T-helper 1 cell (primary cell): ENCODE measurements around the gene EXOC4.
"Not testable (repeated sequence)": the region's sequence is repeated elsewhere in the genome, so short reads cannot be mapped to it uniquely, and the experiment has no call there.

Experiments
- DNase-seq, 5 donors: peaks; one replicate each; pipeline ENCODE4 v3.0.0-alpha.2; 2012 to 2020

The EXOC4 gene

DNA sequence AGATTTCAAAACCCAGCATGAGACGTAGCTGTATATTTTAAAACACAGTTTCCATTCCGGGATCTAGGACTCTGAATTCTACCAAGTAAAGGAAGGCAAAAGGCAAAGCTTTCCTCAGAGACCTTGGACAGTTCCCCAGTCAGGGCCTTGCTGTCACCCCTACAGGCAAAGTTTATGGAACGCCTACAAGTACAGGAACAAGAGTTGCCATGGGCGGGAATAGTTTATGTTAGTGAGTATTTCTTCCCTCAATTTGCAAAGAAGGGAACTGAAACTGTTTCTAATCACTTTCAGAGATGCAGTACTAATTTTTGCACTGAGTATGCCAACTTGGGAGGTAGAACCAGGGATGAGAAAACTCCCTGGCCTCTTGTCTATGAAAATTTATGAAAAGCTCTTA lies 806.1 kb downstream of the EXOC4 start:
- no peak for DNase-seq

DNA sequence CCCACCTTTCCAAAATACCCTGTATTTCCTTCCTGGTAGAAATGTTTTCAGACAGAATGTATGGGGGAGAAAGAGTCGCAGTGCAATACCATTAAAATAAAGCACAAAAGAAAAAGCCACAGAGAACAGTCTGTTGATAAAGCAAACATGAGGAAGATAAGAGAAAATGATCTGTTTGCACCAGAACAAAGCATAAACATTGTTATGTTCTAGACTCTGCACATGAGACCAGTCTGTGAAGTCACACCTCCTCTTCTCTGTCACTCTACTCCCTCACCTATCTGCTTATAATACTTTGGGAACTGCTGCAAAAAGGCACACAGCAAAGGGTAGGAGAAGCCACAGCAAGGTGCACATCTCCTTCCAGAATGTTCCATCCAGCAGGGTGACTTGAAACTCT lies 807.0 kb downstream of the EXOC4 start:
- no peak for DNase-seq

DNA sequence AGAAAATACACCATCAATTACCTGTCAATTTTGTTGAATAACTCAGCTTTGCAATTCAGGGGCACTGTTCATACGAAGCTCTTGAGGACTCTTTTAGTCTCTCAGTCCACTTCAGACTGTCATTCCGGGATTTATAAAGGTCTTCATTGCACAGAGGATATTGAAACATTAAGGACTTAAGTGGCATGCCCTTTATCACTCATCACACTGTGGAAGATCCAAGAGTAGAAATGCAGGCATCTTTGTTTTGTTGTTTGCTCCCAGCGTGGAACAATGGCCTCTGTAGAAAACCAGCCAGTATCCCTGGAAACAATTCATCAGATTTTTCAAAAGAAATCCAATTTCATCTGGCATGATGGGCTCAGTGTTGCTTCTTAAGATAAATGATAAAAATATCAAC lies 808.0 kb downstream of the EXOC4 start:
- DNase-seq = no peak

DNA sequence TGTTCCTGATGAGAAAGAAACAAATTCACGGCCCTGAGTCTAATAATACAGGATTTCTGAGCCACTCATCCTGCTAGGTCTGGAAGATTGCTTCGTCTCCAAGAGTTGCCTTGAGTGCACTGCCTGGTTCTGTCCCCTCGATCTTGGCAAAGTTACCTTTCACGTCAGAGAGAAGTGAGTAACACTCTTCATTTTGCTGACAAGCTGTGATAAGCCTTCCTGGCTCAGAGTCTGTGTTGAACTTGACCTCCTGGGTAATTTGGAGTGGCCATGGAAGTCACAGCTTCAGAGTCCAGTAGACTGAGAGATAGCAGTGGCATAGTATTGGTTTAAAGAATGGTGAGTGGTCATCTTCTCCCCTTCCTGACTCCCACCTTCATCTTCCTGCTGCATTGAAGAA lies 809.6 kb downstream of the EXOC4 start:
- DNase-seq = no peak

DNA sequence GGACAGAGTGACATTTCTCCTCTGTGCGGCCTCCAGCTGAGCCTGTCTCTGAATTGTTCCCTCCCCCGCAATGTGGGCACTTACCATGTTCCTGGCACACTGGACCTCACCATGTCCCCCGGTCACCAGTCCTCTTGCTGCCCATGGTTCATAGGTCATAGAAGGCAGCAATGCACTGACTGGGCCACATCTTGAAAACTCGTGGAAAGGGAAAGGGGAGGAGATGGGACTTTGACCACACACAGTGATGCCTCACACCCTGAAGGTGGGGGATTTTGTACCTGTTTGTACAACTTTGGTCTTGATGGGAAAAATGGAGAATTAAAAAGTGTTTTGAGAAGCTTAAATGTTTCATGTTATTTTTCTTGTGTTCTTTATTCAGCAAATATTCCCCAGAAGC lies 812.5 kb downstream of the EXOC4 start:
- no peak for DNase-seq

DNA sequence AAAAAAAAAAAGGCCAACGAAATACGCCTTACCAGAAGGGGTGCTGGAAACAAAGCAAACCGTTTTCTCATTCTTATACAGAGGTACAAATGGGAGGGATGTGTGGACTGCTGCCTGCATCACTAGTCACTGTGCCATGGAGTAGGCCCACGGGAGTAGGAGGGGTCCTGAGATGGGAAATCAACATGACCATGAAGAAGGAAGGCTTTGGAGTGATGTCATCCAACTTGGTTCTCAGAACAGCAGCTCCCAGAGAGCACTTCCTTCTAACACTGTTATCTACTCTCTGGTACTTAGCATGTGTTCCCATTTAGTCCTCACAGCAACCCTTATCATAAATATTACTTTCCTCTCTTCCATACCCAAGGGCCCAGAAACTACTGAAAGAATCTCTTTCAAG lies 814.3 kb downstream of the EXOC4 start:
- DNase-seq = no peak

DNA sequence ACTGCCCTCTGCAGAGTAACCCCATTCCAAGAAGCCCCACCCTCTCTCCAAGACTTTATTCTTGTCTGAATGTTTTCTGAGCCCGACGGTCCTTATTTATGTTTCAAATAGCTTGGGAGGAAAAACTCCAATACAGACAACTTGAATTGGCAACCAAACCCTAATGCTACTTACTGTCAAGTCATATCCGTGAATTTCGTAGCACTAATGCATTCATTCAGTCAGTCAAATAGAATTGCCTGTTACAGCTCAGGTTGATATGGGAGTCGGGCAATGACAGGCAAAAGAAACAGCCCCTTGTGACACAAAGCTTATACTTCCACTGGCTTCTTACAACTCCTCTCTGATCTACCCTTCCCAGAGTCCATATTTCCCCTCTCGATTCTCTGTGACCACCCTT lies 815.8 kb downstream of the EXOC4 start:
- no peak for DNase-seq

DNA sequence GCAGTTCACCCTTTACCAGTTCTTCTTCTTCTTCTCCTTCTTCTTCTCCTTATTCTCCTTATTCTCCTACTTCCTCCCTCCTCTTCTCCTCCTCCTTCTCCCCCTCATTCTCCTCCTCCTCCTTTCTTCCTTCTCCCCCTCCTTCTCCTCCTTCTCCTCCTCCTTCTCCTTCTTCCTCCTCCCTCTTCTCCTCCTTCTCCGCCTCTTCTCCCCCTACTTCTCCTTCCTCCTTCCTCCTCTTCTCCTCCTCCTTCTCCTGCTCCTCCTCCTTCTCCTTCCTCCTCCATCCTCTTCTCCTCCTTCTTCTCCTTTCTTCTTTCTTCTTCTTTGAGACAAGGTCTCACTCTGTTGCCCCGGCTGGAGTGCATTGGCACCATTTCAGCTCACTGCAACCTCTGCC lies 816.3 kb downstream of the EXOC4 start:
- DNase-seq = no peak

DNA sequence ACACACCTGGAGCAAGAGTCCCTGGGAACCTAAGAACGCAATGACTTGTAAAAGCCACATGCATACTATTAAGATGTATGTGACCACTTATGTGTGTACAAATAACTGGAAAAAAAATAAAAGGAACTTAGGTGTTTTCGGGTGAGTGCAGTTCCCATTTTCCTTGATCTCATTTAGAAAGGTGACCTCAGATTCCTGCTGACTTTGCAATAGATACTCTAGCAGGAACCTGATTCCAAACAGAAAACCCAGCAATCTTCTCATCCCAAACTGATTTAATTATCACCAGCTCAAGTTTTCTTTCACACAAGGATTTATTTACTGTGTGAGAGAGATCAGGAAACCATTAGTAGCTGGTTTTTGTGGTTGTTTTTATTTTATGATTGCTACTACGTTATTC lies 817.8 kb downstream of the EXOC4 start:
- no peak for DNase-seq

DNA sequence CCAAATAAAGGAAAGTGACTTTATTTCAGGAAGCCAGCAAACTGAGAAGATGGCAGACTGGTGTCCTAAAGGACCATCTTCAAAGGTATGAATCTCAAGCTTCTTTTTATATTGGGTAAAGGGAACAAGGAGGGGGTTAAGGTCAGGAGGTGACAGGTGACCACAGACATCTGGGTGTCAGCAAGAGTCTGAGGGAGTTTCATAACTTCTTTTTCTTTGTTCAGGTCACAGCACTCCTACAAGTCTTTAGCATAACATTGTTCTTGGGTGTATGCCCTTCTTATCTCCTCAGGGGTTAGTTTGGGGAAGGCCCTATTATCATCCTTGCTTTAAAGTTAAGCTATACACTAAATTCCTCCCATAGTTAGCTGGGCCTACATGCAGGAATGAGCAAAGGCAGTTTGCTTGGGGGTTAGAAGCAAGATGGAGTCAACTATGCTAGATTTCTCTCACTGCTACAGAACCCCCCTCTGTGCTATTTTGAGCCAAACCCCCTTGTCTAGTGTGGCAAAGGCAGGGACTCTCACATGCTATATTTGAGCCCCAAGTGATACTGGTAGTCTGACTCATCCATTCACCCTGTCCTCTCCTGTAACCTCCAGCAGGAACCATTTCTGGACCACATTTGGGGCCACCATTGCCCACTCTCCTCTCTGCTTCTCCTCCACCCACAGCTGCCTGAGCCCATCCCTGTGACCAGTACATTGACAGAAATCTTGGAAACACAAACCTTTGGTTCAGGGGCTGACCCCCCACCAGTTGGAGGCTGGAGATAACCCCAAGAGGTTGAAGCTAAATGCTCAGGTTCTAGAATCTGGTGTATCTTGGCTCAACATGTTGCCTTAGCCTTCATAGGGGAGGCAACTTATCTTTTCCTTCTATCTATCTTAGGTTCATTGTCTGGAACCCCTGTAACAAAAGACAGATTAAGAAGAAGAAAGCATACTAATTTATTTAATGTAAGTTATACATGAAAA lies 818.8 kb downstream of the EXOC4 start:
- DNase-seq = no peak

DNA sequence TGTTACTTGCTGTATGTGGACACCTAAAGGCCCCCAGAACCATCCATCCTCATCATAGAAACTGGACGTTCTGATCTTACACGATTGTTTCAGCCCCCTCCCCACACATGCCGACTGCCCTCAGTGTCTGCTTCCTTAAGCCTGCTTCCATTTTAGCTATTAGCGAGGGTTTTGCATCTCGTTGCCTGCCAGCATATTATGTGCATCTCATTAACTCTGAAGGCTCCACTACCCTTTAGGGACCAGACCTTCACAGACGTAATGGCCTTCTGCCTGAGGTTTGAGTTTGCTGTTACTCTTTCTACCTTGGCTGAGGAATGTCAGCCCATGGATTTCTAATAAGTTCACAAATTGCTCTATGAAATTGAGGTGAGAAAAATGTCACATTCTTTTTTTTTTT lies 820.4 kb downstream of the EXOC4 start:
- DNase-seq = no peak

DNA sequence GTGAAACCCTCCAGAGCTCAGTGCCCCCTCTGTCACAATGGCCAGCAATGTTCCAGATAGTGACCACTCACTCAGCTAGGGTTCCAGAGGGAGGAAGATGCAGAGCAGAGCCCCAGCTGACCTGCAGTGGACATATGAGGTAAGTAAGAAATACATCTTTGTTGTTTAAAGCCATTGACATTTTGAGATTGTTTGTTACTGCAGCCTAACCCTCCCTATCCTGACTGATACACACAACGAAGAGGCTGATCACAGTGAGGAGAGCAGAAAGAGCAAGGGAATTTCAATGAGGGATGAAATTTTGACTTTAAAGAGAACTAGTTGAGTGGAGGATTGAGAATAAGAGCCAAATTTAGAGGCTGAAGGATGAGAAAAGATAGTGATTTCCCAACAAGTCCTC lies 822.9 kb downstream of the EXOC4 start:
- DNase-seq = no peak

DNA sequence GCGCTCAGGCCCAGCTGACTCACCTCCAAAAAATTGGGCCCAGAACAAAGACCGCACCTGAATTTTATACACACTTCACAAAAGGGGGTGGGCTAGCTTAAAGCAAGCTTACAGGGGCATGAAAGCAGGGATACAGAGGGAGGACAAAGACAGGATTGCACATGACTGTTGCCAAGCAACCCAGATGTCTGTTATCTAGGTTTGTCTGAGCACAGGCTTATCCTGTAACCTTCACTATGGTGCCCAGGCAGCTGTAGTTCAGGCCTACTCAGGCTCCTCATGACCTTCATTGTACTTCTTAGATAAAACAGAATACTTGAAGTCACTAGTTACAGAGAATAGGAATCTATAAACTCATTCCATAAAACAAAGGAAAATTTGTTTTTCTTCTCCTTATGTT lies 824.7 kb downstream of the EXOC4 start:
- not testable (repeated sequence) for DNase-seq

DNA sequence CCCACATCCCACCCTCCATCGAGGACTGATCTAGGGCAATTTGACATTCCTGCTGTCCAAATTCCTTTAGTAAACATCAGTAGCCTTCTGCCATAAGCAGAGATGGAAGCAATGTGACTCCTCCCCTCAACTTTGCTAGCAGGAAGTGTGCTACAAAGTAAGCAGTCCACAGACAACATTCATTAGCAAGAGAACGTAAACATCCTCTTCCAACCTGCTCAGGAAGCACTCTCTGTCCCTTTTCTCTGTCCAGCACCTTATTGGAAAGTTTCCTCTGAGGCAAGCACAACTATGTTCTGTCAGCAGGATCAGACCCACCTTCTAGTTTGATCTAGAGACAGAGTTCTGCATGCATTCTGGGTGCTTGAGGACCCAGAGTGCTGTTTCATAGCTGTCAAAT lies 826.1 kb downstream of the EXOC4 start:
- no peak for DNase-seq

DNA sequence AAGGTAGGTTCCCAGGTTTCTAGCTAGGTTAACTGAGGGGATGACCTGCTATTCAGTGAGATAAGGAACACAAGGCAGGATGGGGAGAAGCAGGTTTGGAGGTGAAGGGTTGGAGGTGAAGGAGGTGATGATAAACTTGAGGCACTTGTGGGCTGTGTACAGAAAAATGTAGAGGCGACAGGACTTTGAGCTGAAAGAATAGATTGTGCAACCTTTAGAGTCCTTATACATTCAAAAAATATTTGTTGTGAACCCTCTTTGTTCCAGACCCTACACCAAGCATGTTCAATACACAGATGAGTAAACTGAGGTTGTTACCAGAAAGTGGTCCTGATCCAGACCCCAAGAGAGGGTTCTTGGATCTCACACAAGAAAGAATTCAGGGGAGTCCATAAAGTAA lies 828.8 kb downstream of the EXOC4 start:
- DNase-seq = no peak

DNA sequence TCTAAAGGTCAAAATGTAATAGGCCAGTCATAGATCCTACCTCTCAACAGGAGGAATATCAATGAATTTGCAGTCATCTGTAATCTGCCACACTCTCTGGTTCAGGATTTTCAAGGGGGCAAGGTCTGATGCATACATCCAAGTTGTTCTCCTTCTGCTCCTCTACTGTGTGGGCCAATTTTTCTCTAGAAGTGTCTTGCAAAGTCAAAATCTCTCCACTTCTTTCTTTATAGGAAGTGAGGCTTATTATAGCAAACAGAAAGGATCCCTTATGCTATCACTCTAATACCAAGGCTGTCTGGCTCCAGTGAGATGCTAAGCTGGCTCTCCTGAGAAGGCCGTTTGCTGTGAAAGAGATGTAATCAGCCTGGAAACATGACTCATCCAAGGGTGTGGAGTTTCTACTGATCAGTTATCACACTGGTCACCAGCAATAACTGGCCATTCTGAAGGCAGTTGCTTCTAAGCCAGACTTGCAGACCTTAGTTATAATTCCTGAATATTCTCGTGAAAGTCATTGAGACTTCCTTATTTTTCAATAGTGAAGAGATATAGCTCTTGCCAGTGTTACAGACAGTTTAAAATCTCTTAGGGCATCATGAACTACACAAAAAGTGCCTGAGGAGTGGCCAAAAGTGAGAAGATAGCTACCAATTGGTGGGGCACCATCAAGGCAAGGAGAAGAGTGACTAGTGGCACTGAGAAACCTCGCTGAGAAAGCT lies 831.0 kb downstream of the EXOC4 start:
- DNase-seq = no peak

DNA sequence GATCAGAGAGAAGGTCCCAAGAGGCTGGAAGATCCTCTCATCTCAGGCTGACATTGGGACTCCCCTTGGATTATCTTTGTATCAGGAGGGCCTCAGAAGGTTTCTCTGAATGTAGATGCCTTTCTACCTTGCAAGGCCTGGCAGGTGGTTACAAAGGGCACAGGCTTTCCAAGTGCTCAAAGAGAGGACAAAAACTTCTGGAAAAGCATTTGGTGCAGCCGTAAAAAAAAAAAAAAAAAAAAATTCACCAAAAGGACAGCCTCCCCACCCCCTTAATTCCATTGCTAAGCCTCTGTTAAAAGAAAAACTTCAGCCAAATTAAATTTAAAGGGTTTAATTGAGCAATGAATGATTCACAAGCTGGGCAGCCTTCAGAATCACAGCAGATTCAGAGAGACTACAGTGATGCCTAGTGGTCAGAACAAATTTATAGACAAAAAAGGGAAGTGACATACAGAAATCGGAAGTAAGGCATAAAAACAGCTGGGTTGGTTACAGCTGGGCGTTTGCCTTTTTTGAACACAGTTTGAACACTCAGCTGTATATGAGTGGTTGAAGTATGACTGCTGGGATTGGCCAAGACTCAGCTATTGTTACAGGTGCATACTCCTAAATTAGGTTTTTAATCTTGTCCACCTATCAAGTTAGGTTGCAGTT lies 831.7 kb downstream of the EXOC4 start:
- no peak for DNase-seq

DNA sequence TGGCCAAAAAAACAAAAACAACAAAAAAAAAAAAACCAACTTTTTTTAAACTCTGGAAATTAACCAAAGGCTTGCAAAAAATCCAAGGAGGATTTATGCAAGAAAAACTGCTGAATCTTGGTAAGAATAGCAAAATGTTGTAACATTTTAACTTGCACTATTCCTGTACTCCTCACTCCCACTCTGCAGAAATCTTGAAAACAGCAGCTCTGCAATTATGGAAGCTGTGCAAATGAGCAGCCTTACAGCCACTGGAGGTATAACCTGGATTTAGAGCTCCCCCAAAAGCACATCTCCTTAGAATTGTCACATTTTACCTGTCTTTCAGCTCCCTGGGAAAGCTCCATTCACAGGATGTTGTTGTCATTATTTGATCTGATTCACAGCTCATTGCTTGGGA lies 832.4 kb downstream of the EXOC4 start:
- DNase-seq = no peak

DNA sequence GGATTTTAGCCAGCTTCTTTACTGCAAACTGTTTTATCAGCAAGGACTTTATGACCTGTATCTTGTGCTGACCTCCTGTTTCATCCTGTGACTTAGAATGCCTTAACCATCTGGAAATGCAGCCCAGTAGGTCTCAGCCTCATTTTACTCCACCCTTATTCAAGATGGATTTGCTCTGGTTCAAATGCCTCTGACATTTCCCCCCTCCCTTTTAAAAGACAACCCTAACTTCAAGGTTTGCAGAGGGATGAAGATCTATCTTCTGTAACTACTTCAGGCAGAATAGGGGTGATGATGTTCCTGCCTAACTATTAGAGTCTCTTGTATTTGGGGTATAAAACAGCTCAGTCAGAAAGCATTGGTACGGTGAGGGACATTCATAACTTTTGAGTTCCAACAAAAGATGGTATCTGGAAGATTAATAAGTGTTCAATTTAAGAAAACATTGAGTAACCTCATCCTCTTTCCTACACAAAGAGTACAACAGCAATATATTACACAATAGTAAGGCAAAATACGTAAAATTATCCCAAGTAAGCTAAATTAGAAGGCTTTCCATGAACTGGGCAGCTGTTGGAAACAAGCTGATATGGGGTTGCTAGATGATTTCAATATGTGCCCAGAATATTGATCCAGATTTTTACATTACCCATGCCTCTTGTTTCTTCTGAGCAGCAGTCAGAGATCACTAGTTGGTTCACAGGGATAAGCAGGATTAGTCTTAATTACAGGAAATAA lies 834.3 kb downstream of the EXOC4 start:
- no peak for DNase-seq

DNA sequence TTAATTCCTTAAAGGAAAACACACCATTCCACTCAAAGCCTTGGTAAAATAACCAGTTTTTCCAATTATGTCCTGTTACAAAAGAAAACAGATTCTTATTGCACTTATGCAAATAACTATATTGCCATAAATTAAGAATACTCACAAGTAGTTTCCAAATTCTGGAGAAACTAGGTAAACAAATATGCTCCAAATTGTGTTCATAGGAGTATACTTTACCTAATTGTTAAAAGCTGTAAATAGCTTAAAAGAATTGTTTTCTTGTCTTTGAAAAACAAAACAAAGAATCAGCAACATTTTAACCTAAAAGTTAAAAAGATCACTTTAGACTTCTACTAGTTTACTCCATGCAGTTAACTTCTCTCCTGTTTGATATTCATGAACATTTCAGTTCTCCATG lies 835.3 kb downstream of the EXOC4 start:
- no peak for DNase-seq

DNA sequence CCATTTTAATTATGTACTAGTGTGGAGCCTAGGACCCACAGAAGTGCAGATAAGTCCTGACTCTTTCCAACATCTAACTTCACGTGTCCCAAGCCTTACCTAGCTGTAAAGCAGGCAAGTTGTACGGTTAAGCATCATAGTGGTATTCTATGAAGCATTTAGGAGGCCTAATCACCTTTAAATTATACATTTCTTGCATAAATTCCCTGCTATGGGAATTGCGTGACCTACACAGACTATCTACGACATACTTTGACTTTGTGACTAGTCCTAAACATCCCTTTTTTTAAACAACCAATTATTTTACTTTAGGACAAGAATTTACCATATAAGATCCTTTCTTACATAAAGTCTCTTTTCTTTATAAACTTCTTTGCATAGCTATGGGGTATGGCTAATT lies 836.6 kb downstream of the EXOC4 start:
- DNase-seq = no peak

DNA sequence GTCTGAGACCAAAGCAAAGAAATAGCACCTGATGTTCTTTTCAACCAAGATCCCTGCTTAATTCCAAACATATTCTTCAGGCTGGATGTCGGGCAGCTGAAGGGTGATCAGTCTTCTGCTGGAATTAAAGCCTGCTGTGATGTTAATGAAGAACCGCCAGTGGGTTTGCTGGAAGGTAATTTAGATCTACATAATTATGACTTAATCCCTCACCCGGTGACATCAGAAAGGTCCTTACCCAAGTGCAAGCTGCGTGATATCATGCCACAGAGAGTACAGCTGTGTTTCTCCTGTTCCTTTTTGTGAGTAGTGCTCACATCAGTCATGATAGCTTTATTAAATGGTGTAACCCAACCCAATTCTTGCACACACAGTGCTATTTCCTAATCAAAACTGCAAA lies 845.2 kb downstream of the EXOC4 start:
- DNase-seq = no peak

DNA sequence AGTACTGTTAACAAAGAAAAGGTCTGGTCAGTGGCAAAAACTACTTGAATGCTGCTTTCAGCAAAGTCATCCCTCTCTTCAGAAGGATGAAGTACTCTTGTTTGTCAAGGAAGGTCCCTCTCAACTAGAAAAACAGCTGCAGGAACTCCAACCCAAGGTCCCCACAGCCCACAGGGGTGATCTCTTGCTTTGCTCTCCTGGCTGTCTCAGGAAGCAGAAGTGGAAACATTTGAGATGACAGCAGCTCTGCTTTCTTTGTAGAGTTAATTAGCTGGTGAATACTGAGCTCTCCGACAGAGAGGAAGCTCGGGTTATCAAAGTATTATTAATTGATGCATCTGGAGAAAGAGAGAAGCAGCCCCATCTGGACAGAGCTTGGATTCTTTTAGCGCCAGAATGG lies 848.8 kb downstream of the EXOC4 start:
- DNase-seq = no peak
